Coronary artery (tissue), 2 donors: Measurements from ENCODE around the gene TEX11.

Experiments
- DNase-seq: peaks from one replicate; pipeline ENCODE4 v3.0.0-alpha.2; 2017; ENCODE audit warnings: low spot score
- H3K27ac ChIP-seq, 2 donors: fragments of 200-600 bp; sonication (generic); one replicate each; pipeline ENCODE4 v1.5.1; 2016 to 2019
- H3K4me3 ChIP-seq: fragments of 200-600 bp; sonication (generic); 2 replicates; pipeline ENCODE4 v1.5.1; 2016; ENCODE audit warnings: mild to moderate bottlenecking, moderate library complexity
- CTCF ChIP-seq: fragments of 200-600 bp; sonication (generic); IDR thresholded peaks from one replicate; pipeline ENCODE4 v1.5.1; 2019; ENCODE audit warnings: antibody characterized with exemption

Gene TEX11

GRCh38 chrX:70504772-70505450, 403.6 kb downstream of the TEX11 start:
- Histone ChIP-seq H3K4me3 (no peak overlapping the region), H3K27ac (no peak overlapping the region)
- peak; percentile 12 for DNase-seq
- TF ChIP-seq CTCF: no peak

GRCh38 chrX:70500826-70501225, 407.7 kb downstream of the TEX11 start:
- TF ChIP-seq CTCF: no peak
- DNase-seq: no peak
- Histone ChIP-seq H3K4me3 (no peak overlapping the region), H3K27ac (no peak overlapping the region)

- no peak for TF ChIP-seq CTCF
- H3K4me3 ChIP-seq: no peak overlapping the region
- H3K27ac ChIP-seq: no peak overlapping the region
- no peak for DNase-seq
Measured at GRCh38 chrX:70498129-70498528, 410.4 kb downstream of the TEX11 start.

GRCh38 chrX:70497026-70497425, 411.5 kb downstream of the TEX11 start:
- Histone ChIP-seq H3K27ac (no peak overlapping the region), H3K4me3 (no peak overlapping the region)
- no peak for TF ChIP-seq CTCF
- DNase-seq: no peak

- H3K27ac ChIP-seq: no peak overlapping the region
- no peak for TF ChIP-seq CTCF
Measured at GRCh38 chrX:70496491-70496890, 412.0 kb downstream of the TEX11 start.

GRCh38 chrX:70494441-70494840, 414.1 kb downstream of the TEX11 start:
- Histone ChIP-seq H3K4me3 (no peak overlapping the region), H3K27ac (no peak overlapping the region)
- DNase-seq: no peak
- TF ChIP-seq CTCF: no peak

More at GRCh38 chrX:70496491-70496890, 412.0 kb downstream of the TEX11 start:
- DNase-seq: no peak
- no peak overlapping the region for H3K4me3 ChIP-seq

GRCh38 chrX:70488856-70489255, 419.7 kb downstream of the TEX11 start:
- H3K27ac ChIP-seq: no peak overlapping the region
- DNase-seq: no peak
- no peak overlapping the region for H3K4me3 ChIP-seq
- TF ChIP-seq CTCF: no peak
